Mesenchymal stem cell (in vitro differentiated cells and primary cell): ENCODE data around the gene ULK4.

Experiments
- DNase-seq: peaks from one replicate; pipeline ENCODE4 v3.0.0-alpha.2; 2013
- H2AFZ ChIP-seq: one replicate; pipeline ENCODE4 v1.6.1; 2013; ENCODE audit warnings: low read depth, mild to moderate bottlenecking, control low read depth, inconsistent platforms, low read length, moderate library complexity
- H2AK5ac ChIP-seq: 2 replicates; pipeline ENCODE4 v1.6.1; 2013; ENCODE audit warnings: low read length, moderate library complexity, mild to moderate bottlenecking, inconsistent platforms; ENCODE audit not compliant: severe bottlenecking
- H2BK120ac ChIP-seq: one replicate; pipeline ENCODE4 v1.6.1; 2013; ENCODE audit warnings: low read depth, mild to moderate bottlenecking, inconsistent platforms, low read length, moderate library complexity
- H2BK12ac ChIP-seq, 2 experiments: one replicate each; pipeline ENCODE4 v1.6.1; 2013; ENCODE audit warnings: inconsistent platforms in 2 of 2, low read length in 2 of 2, mild to moderate bottlenecking in 2 of 2, moderate library complexity in 2 of 2, control low read depth in 1 of 2
- H2BK15ac ChIP-seq: one replicate; pipeline ENCODE4 v1.6.1; 2013; ENCODE audit warnings: mild to moderate bottlenecking, low read depth, inconsistent platforms; ENCODE audit not compliant: poor library complexity, severe bottlenecking
- H2BK5ac ChIP-seq: 2 replicates; pipeline ENCODE4 v1.6.1; 2013; ENCODE audit warnings: low read depth, mild to moderate bottlenecking, low read length, control low read depth, inconsistent platforms; ENCODE audit not compliant: poor library complexity, severe bottlenecking
- H3K14ac ChIP-seq, 2 experiments: one replicate each; pipeline ENCODE4 v1.6.1; 2013; ENCODE audit warnings: inconsistent platforms in 2 of 2, low read length in 2 of 2, control low read depth in 1 of 2, mild to moderate bottlenecking in 1 of 2, moderate library complexity in 1 of 2
- H3K18ac ChIP-seq, 2 experiments: one replicate each; pipeline ENCODE4 v1.6.1; 2013; ENCODE audit warnings: inconsistent platforms in 2 of 2, low read length in 2 of 2, control low read depth in 1 of 2, low read depth in 1 of 2, mild to moderate bottlenecking in 1 of 2
- H3K23ac ChIP-seq, 2 experiments: one replicate each; pipeline ENCODE4 v1.6.1; 2013; ENCODE audit warnings: inconsistent platforms in 2 of 2, low read length in 2 of 2, mild to moderate bottlenecking in 2 of 2, moderate library complexity in 2 of 2, control low read depth in 1 of 2
- H3K27ac ChIP-seq: 2 replicates; pipeline ENCODE4 v1.5.1; 2013; ENCODE audit warnings: mild to moderate bottlenecking, moderate library complexity, low read length, control low read depth, inconsistent platforms; ENCODE audit not compliant: poor library complexity, severe bottlenecking
- H3K27me3 ChIP-seq, 2 experiments: 2 replicates each; pipeline versions ENCODE4 v1.6.1 to v1.7.0; 2013; ENCODE audit warnings: low read length in 2 of 2, mild to moderate bottlenecking in 2 of 2, moderate library complexity in 2 of 2, control low read depth in 1 of 2, inconsistent platforms in 1 of 2; ENCODE audit not compliant: control insufficient read depth in 1 of 2, insufficient read depth in 1 of 2
- H3K36me3 ChIP-seq, 2 experiments: 2 replicates each; pipeline versions ENCODE4 v1.6.1 to v1.7.0; 2013; ENCODE audit warnings: low read length in 2 of 2, control low read depth in 1 of 2, inconsistent platforms in 1 of 2, low read depth in 1 of 2, mild to moderate bottlenecking in 1 of 2; ENCODE audit not compliant: insufficient read depth in 2 of 2, control insufficient read depth in 1 of 2
- H3K4ac ChIP-seq, 2 experiments: one replicate each; pipeline ENCODE4 v1.6.1; 2013; ENCODE audit warnings: inconsistent platforms in 2 of 2, low read length in 2 of 2, mild to moderate bottlenecking in 2 of 2, moderate library complexity in 2 of 2, control low read depth in 1 of 2, low read depth in 1 of 2
- H3K4me1 ChIP-seq: 2 replicates; pipeline ENCODE4 v1.6.1; 2013; ENCODE audit warnings: low read depth, low read length, control low read depth; ENCODE audit not compliant: control insufficient read depth, insufficient read depth
- H3K4me2 ChIP-seq: 2 replicates; pipeline ENCODE4 v1.6.1; 2013; ENCODE audit warnings: low read length, mild to moderate bottlenecking, inconsistent platforms; ENCODE audit not compliant: poor library complexity, severe bottlenecking
- H3K4me3 ChIP-seq, 2 experiments: 2 replicates each; pipeline versions ENCODE4 v1.5.1 to v1.7.0; 2013; ENCODE audit warnings: low read length in 2 of 2, mild to moderate bottlenecking in 2 of 2, control low read depth in 1 of 2, low read depth in 1 of 2; ENCODE audit not compliant: insufficient read depth in 1 of 2
- H3K79me1 ChIP-seq: replicated peaks from 2 replicates; pipeline ENCODE4 v1.6.1; 2013; ENCODE audit warnings: mild to moderate bottlenecking, control low read depth, low read length, inconsistent platforms; ENCODE audit not compliant: poor library complexity, severe bottlenecking
- H3K9ac ChIP-seq: 2 replicates; pipeline ENCODE4 v1.7.0; 2013; ENCODE audit warnings: mild to moderate bottlenecking, low read length, moderate library complexity
- H3K9me3 ChIP-seq: 2 replicates; pipeline ENCODE4 v1.7.0; 2013; ENCODE audit warnings: mild to moderate bottlenecking, low read length; ENCODE audit not compliant: control insufficient read depth
- H4K8ac ChIP-seq: one replicate; pipeline ENCODE4 v1.6.1; 2013; ENCODE audit warnings: inconsistent platforms, mild to moderate bottlenecking, low read length, moderate library complexity
- H4K91ac ChIP-seq: one replicate; pipeline ENCODE4 v1.6.1; 2013; ENCODE audit warnings: mild to moderate bottlenecking, low read length, inconsistent platforms
- WGBS: methylation state at CpG from one replicate; pipeline ENCODE4 v1.1.7; 2013; ENCODE audit warnings: mixed read lengths; 5-methylcytosine and 5-hydroxymethylcytosine counted together

Gene ULK4

DNA sequence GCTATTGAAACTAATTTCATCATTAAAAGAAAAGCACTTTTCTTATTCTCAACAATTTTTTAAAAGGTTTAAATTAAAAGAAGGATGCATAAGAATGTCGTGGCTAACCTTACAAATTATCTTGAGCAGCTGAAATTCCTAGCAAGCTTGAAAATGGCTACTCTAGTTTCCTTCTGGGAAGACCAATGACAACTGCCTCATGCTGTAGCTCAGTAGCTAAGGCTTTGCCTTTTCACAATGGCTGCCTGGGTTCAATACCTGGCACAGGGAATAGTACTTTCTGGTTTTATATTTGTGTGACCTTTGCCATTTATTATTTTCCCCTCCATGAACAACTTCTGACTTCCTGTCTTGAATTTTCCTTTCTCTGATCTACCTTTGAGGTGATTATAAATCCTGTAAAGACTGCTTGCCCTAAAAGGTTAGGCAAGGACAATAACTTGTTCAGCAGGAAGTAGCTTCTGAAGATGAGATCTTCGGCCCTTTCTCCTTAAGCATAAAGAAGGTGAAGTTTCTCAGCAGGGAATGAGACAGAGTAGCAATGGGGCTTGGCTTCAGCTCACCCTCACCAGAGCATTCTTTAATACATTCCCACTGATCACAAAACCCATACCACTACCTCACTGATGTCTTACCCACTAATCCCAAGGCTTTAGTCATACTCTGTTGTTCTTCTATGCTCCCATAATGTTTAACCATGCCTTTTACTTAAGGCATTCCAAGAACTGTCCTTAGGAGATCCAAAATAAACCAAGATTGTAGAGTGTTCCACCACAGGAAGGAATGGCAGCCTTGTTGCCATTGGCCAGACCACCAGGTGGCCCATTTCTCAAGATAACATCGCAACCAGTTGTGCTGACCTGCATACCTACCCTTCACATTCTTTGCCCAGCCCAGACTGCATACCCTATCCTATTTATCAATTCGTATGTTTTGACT, 276.8 kb downstream of the ULK4 start:
- no peak overlapping the region for H3K4ac ChIP-seq
- peak overlapping the region; percentile 85 for H2BK5ac ChIP-seq
- H4K91ac ChIP-seq = no peak overlapping the region
- H3K18ac ChIP-seq = no peak overlapping the region
- WGBS = 84% methylated on average over 4 of the region's 4 CpGs
- no peak overlapping the region for H3K23ac ChIP-seq
- no peaks in the 10 kb centered on the region for H3K36me3 ChIP-seq
- H3K14ac ChIP-seq = no peak overlapping the region
- no peak overlapping the region for H2BK12ac ChIP-seq
- H2BK15ac ChIP-seq = no peak overlapping the region
- no peak overlapping the region for H2BK120ac ChIP-seq
- H3K79me1 ChIP-seq = peaks cover 3% of the 10 kb centered on the region
- H3K9ac ChIP-seq = no peak overlapping the region
- no peak overlapping the region for H3K4me3 ChIP-seq
- H3K27ac ChIP-seq = peak overlapping the region; percentile 84
- DNase-seq = no peak
- H2AFZ ChIP-seq = no peak overlapping the region
- H3K27me3 ChIP-seq = no peaks in the 10 kb centered on the region
- H3K9me3 ChIP-seq = no peaks in the 10 kb centered on the region
- H2AK5ac ChIP-seq = peak overlapping the region; percentile 96
- H3K4me2 ChIP-seq = no peak overlapping the region
- peaks cover 14% of the 10 kb centered on the region for H3K4me1 ChIP-seq
- no peak overlapping the region for H4K8ac ChIP-seq

DNA sequence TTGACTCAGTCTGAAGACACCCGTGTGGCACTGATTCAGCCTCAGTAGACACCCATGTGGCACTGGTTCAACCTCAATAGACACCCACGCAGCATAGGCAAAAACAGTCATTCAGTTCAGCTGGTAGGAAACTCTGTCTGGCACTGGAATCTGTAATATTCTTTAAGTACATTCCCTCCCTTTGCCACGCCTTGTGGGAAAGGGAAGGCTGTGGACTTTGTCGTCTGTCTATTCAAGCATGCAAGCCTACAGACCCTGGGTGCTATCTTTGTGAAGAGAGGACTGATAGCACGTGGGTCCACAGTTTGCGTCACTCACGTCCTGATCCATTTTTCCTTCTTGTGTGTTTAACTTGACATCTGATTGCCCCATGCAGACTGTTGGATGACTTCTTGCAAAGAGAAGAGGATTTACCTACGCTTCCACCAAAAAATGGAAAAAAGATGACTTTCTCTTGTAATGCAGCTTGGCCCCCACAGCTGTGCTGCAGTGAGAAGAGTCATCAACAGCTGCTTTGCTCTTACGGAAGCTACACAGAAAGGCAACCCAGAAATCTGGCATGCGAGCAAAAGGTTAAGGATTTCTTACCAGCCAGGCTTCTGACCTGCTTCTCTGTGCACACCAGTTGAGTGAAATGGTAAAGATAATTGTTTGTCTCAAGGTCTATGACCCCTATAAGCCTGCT, 278.1 kb downstream of the ULK4 start:
- Histone ChIP-seq H3K36me3 (no peaks in the 10 kb centered on the region), H3K79me1 (peaks cover 3% of the 10 kb centered on the region), H2AK5ac (peak overlapping the region; percentile 100), H3K9ac (no peak overlapping the region), H3K9me3 (no peaks in the 10 kb centered on the region), H3K4ac (peak overlapping the region in 1 of 2 experiments; percentile 7), H2BK12ac (no peak overlapping the region), H2BK120ac (no peak overlapping the region), H3K4me1 (peaks cover 14% of the 10 kb centered on the region), H3K4me3 (no peak overlapping the region), H4K91ac (no peak overlapping the region), H2BK15ac (no peak overlapping the region), H3K4me2 (no peak overlapping the region), H2BK5ac (peak overlapping the region; percentile 76), H4K8ac (no peak overlapping the region), H3K27ac (peak overlapping the region; percentile 100), H3K27me3 (no peaks in the 10 kb centered on the region), H3K23ac (no peak overlapping the region), H3K14ac (no peak overlapping the region), H2AFZ (no peak overlapping the region), H3K18ac (no peak overlapping the region)
- no peak for DNase-seq
- WGBS = 84% methylated on average over 10 of the region's 10 CpGs

DNA sequence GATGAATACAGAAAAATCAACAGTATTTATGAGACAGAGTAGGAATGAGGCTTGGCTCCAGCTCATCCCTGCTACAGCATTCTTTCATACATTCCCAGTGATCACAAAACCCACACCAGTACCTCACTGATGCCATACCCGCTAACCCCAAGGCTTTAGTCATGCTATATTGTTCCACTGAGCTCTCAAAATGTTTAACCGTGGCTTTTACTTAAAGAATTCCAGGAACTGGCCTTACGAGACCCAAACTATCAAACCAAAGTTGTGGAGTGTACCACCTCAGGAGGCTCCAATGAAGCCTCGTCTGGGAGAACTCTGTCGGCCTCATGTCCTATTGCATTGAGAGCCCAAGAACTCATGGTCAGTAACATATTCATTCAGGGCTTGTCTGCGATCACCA, 278.9 kb downstream of the ULK4 start:
- Histone ChIP-seq H4K91ac (peak overlapping the region; percentile 29), H3K9me3 (no peaks in the 10 kb centered on the region), H3K14ac (no peak overlapping the region), H3K23ac (no peak overlapping the region), H3K36me3 (no peaks in the 10 kb centered on the region), H2BK15ac (no peak overlapping the region), H2AK5ac (peak overlapping the region; percentile 100), H2BK12ac (no peak overlapping the region), H3K18ac (peak overlapping the region in 1 of 2 experiments; percentile 7), H2AFZ (no peak overlapping the region), H3K4me1 (peaks cover 14% of the 10 kb centered on the region), H3K9ac (no peak overlapping the region), H3K4ac (no peak overlapping the region), H3K27ac (peak overlapping the region; percentile 100), H2BK5ac (peak overlapping the region; percentile 98), H3K4me2 (peak overlapping the region; percentile 41), H2BK120ac (no peak overlapping the region), H3K79me1 (peaks cover 3% of the 10 kb centered on the region), H3K27me3 (no peaks in the 10 kb centered on the region), H4K8ac (no peak overlapping the region), H3K4me3 (no peak overlapping the region)
- DNase-seq = peak; percentile 47
- 82% methylated on average over 6 of the region's 6 CpGs for WGBS

DNA sequence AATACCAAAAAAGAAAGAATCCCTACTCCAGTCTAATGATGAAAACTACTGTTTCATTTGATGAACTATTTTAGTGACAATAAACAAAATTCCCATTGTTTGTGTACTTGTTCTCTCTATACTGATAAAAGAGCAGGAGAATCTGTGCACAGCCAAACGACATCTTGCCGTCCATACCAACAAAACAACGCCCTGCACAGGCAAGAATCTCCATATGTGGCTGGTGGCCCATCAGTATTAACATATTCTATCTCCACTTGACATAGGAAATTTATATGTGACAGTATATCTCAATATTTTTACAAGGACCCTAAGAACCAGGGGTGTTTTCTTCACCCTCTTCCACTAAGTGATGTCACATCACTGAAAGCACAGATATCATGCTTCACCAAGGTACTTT, 279.5 kb downstream of the ULK4 start:
- H2AFZ ChIP-seq = no peak overlapping the region
- WGBS = no CpG with 5 or more reads among the region's 3 CpGs
- H3K4ac ChIP-seq = no peak overlapping the region
- peak overlapping the region; percentile 100 for H3K27ac ChIP-seq
- no peak overlapping the region for H4K8ac ChIP-seq
- no peaks in the 10 kb centered on the region for H3K36me3 ChIP-seq
- H4K91ac ChIP-seq = no peak overlapping the region
- no peak overlapping the region for H3K9ac ChIP-seq
- H3K9me3 ChIP-seq = no peaks in the 10 kb centered on the region
- H2BK5ac ChIP-seq = peak overlapping the region; percentile 19
- H3K27me3 ChIP-seq = no peaks in the 10 kb centered on the region
- H2BK120ac ChIP-seq = no peak overlapping the region
- no peak for DNase-seq
- no peak overlapping the region for H3K14ac ChIP-seq
- no peak overlapping the region for H3K18ac ChIP-seq
- H3K23ac ChIP-seq = no peak overlapping the region
- H2BK12ac ChIP-seq = no peak overlapping the region
- H3K4me2 ChIP-seq = no peak overlapping the region
- H2BK15ac ChIP-seq = no peak overlapping the region
- no peaks in the 10 kb centered on the region for H3K79me1 ChIP-seq
- peak overlapping the region; percentile 42 for H2AK5ac ChIP-seq
- H3K4me1 ChIP-seq = peaks cover 14% of the 10 kb centered on the region
- H3K4me3 ChIP-seq = no peak overlapping the region
